Keratinocyte (primary cell): ENCODE measurements around the gene CCR5. TPM values are rescaled to one million over a fixed set of nuclear protein-coding genes. Genes with fewer than 3 reads are reported as not detected.

ENCODE experiments used
- DNase-seq: peaks from one replicate; pipeline ENCODE4 v3.0.0-alpha.2; 2011; ENCODE audit warnings: low read depth, missing footprints, low spot score
- FAIRE-seq: peaks from 2 replicates; lab custom pipeline; 2011; peaks lifted over from hg19 to GRCh38; lab: Jason Lieb, UNC
- H2AFZ ChIP-seq: 2 replicates; pipeline ENCODE4 v1.6.0; 2012; ENCODE audit warnings: low read length, control low read depth, inconsistent platforms; ENCODE audit not compliant: control insufficient read depth
- H3K27ac ChIP-seq: 2 replicates; pipeline ENCODE4 v1.5.1; 2011; ENCODE audit warnings: low read length; ENCODE audit not compliant: control insufficient read depth, insufficient read depth
- H3K27me3 ChIP-seq: 3 replicates; pipeline ENCODE4 v1.6.0; 2011; ENCODE audit warnings: low read length; ENCODE audit not compliant: control insufficient read depth, insufficient read depth; ENCODE audit errors: extremely low read depth
- H3K36me3 ChIP-seq, 2 experiments: 2 replicates in 1 of 2; 3 replicates in 1 of 2; pipeline ENCODE4 v1.5.1; 2011; ENCODE audit warnings: low read length in 2 of 2, mild to moderate bottlenecking in 1 of 2; ENCODE audit not compliant: control insufficient read depth in 2 of 2, insufficient read depth in 2 of 2; ENCODE audit errors: extremely low read depth in 1 of 2
- H3K4me1 ChIP-seq: 3 replicates; pipeline ENCODE4 v1.5.1; 2011; ENCODE audit warnings: low read length; ENCODE audit not compliant: control insufficient read depth, insufficient read depth; ENCODE audit errors: extremely low read depth
- H3K4me2 ChIP-seq: 3 replicates; pipeline ENCODE4 v1.6.0; 2011; ENCODE audit warnings: low read depth, low read length; ENCODE audit not compliant: control insufficient read depth, insufficient read depth; ENCODE audit errors: extremely low read depth
- H3K4me3 ChIP-seq, 3 experiments: fragments of 200-600 bp in 1 of 3; sonication (generic) in 1 of 3; 2 replicates in 2 of 3; 3 replicates in 1 of 3; pipeline ENCODE4 v1.5.1; 2011 to 2016; ENCODE audit warnings: low read length in 3 of 3, mild to moderate bottlenecking in 3 of 3, control low read depth in 2 of 3, inconsistent platforms in 1 of 3, low read depth in 1 of 3, mixed read lengths in 1 of 3, mixed run types in 1 of 3, moderate library complexity in 1 of 3; ENCODE audit not compliant: control insufficient read depth in 2 of 3, insufficient read depth in 2 of 3; ENCODE audit errors: extremely low read depth in 1 of 3
- H3K79me2 ChIP-seq: 2 replicates; pipeline ENCODE4 v1.6.0; 2012; ENCODE audit warnings: low read length; ENCODE audit not compliant: control insufficient read depth, insufficient read depth
- H3K9ac ChIP-seq: 3 replicates; pipeline ENCODE4 v1.6.0; 2011; ENCODE audit warnings: low read length; ENCODE audit not compliant: control insufficient read depth, insufficient read depth; ENCODE audit errors: extremely low read depth
- H3K9me1 ChIP-seq: 3 replicates; pipeline ENCODE4 v1.6.0; 2011; ENCODE audit warnings: low read length; ENCODE audit not compliant: control insufficient read depth, insufficient read depth; ENCODE audit errors: extremely low read depth
- H3K9me3 ChIP-seq: 2 replicates; pipeline ENCODE4 v1.5.1; 2012; ENCODE audit warnings: low read depth, low read length; ENCODE audit not compliant: control insufficient read depth
- H4K20me1 ChIP-seq: 3 replicates; pipeline ENCODE4 v1.6.0; 2011; ENCODE audit warnings: low read length; ENCODE audit not compliant: control insufficient read depth, insufficient read depth; ENCODE audit errors: extremely low read depth
- CTCF ChIP-seq, 3 experiments: IDR thresholded peaks in 1 of 3; conservative IDR thresholded peaks in 1 of 3; optimal IDR thresholded peaks in 1 of 3; 2 replicates in 2 of 3; 3 replicates in 1 of 3; pipeline versions ENCODE3 to v1.5.1; 2011; ENCODE audit warnings: low read length in 3 of 3, mild to moderate bottlenecking in 3 of 3, moderate library complexity in 2 of 3, control low read depth in 1 of 3, inconsistent platforms in 1 of 3; ENCODE audit not compliant: insufficient read depth in 2 of 3; ENCODE audit errors: extremely low read depth in 1 of 3
- EZH2 ChIP-seq: IDR thresholded peaks from one replicate; pipeline ENCODE4 v1.6.1; 2012; ENCODE audit warnings: inconsistent platforms, mild to moderate bottlenecking, low read length, moderate library complexity
- dilution Hi-C: fragments of 300-500 bp; cut with MboI; formaldehyde crosslinking; loops from one replicate; pipeline ENCODE4 v1.7.0; 2020; ENCODE audit warnings: low sequenced_read_pairs; ENCODE audit not compliant: extremely low pct_ligation_motif_present
- polyA plus RNA-seq, 5 experiments: library from polyadenylated mRNA; depleted of rRNA in 3 of 5; stranded (reverse) in 3 of 5; stranded (forward) in 1 of 5; unstranded in 1 of 5; fragments of >200 nt; gene quantifications; 1 replicate in 1 of 5; 2 replicates in 3 of 5; 3 replicates in 1 of 5; pipeline versions ENCODE4 v1.2.1 to v1.2.3, GENCODE V29; 2011 to 2012; ENCODE audit warnings: missing spikeins in 2 of 5, low read depth in 1 of 5, low replicate concordance in 1 of 5

Gene CCR5
- polyA plus RNA-seq, 1 donor (not counting 4 experiments of a cell fraction or from before 2014, with no cell fraction given), result 0.14 TPM

GRCh38 chr3:46412786-46413298, 42.1 kb downstream of the CCR5 start:
- DNase-seq (no peak), FAIRE-seq (no peak)
- H3K79me2 ChIP-seq, result no peaks in the 10 kb centered on the region
- TF ChIP-seq CTCF (optimal IDR thresholded peaks at IDR 0.05 in 1 of 3, IDR thresholded peaks at IDR 0.05 in 1 of 3, conservative IDR thresholded peaks at IDR 0.05 in 1 of 3; ENCODE audit: extremely low read depth in 1 of 3, insufficient read depth in 2 of 3, low read length in 3 of 3) (no peak), EZH2 (no peak)
- no peaks in the 10 kb centered on the region for H3K27me3 ChIP-seq
- no peak overlapping the region for H2AFZ ChIP-seq
- no peaks in the 10 kb centered on the region for H3K36me3 ChIP-seq
- no peaks in the 10 kb centered on the region for H3K4me1 ChIP-seq
- no peak overlapping the region for H3K27ac ChIP-seq
- no peak overlapping the region for H3K9ac ChIP-seq
- H3K4me2 ChIP-seq, result no peak overlapping the region
- dilution Hi-C loops, result no loop called here
- no peaks in the 10 kb centered on the region for H4K20me1 ChIP-seq
- H3K4me3 ChIP-seq, result no peak overlapping the region
- no peaks in the 10 kb centered on the region for H3K9me1 ChIP-seq
- no peaks in the 10 kb centered on the region for H3K9me3 ChIP-seq

DNA sequence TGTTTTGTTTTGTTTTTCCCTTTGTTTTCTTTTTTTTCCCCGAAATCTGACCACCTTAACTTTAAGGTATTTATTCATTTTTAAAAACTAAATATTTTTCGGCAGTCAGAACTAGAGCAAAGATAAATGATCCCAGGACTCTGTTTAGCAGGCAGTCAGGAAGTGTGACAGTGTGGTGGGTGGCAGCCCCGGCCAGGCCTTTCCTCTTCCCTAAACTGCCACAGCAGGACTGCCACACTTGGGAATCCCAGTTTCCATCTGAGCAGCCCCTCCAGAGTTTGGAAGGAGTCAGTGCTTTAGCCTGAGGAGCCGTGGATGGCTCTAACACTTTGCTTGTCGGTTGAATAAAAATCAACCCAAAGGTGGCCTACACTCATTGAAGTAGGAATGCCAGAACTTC, 43.2 kb downstream of the CCR5 start:
- H3K9ac ChIP-seq, result no peak overlapping the region
- no peak overlapping the region for H3K27ac ChIP-seq
- no peaks in the 10 kb centered on the region for H3K36me3 ChIP-seq
- H2AFZ ChIP-seq, result no peak overlapping the region
- H4K20me1 ChIP-seq, result no peaks in the 10 kb centered on the region
- no peaks in the 10 kb centered on the region for H3K4me1 ChIP-seq
- dilution Hi-C loops, result no loop called here
- no peaks in the 10 kb centered on the region for H3K9me1 ChIP-seq
- no peak overlapping the region for H3K4me2 ChIP-seq
- H3K27me3 ChIP-seq, result no peaks in the 10 kb centered on the region
- DNase-seq (no peak), FAIRE-seq (no peak)
- H3K79me2 ChIP-seq, result no peaks in the 10 kb centered on the region
- TF ChIP-seq EZH2 (no peak), CTCF (optimal IDR thresholded peaks at IDR 0.05 in 1 of 3, IDR thresholded peaks at IDR 0.05 in 1 of 3, conservative IDR thresholded peaks at IDR 0.05 in 1 of 3; ENCODE audit: extremely low read depth in 1 of 3, insufficient read depth in 2 of 3, low read length in 3 of 3) (no peak)
- H3K9me3 ChIP-seq, result no peaks in the 10 kb centered on the region
- no peak overlapping the region for H3K4me3 ChIP-seq
